Liver (tissue), 9 donors: ENCODE measurements around the gene SLC25A45. TPM values are rescaled to one million over a fixed set of nuclear protein-coding genes. Genes with fewer than 3 reads are reported as not detected.
A peak's percentile ranks its signal among the peaks of the same experiment; 100 is the strongest.

Experiments used
- DNase-seq: peaks from one replicate; pipeline ENCODE4 v3.0.0-alpha.2; 2017; ENCODE audit warnings: low spot score
- H3K27ac ChIP-seq, 2 donors: one replicate each; pipeline ENCODE4 v1.7.0; 2013; ENCODE audit warnings: inconsistent platforms in 2 of 2, low read length in 2 of 2, control low read depth in 1 of 2, low read depth in 1 of 2, mild to moderate bottlenecking in 1 of 2
- H3K27me3 ChIP-seq, 4 donors: one replicate each; pipeline versions ENCODE4 v1.6.1 to v1.7.0; 2013; ENCODE audit warnings: low read length in 3 of 4, inconsistent platforms in 1 of 4, mild to moderate bottlenecking in 1 of 4, moderate library complexity in 1 of 4; ENCODE audit not compliant: control insufficient read depth in 4 of 4, insufficient read depth in 4 of 4
- H3K36me3 ChIP-seq, 4 donors: one replicate each; pipeline versions ENCODE4 v1.6.1 to v1.7.0; 2013; ENCODE audit warnings: low read length in 3 of 4, mild to moderate bottlenecking in 3 of 4, low read depth in 1 of 4, moderate library complexity in 1 of 4; ENCODE audit not compliant: control insufficient read depth in 4 of 4, insufficient read depth in 3 of 4
- H3K4me1 ChIP-seq, 4 donors: one replicate each; pipeline versions ENCODE4 v1.6.1 to v1.7.0; 2013; ENCODE audit warnings: low read length in 3 of 4, mild to moderate bottlenecking in 3 of 4, moderate library complexity in 1 of 4; ENCODE audit not compliant: control insufficient read depth in 4 of 4, insufficient read depth in 4 of 4
- H3K4me3 ChIP-seq, 3 donors: one replicate each; pipeline versions ENCODE4 v1.6.1 to v1.7.0; 2013; ENCODE audit warnings: low read length in 3 of 3, control low read depth in 1 of 3, low read depth in 1 of 3, mild to moderate bottlenecking in 1 of 3
- H3K9ac ChIP-seq, 2 donors: one replicate each; pipeline ENCODE4 v1.7.0; 2013; ENCODE audit warnings: low read length in 2 of 2, mild to moderate bottlenecking in 2 of 2, moderate library complexity in 2 of 2, control low read depth in 1 of 2, low read depth in 1 of 2
- H3K9me3 ChIP-seq, 4 donors: one replicate each; pipeline versions ENCODE4 v1.6.1 to v1.7.0; 2013; ENCODE audit warnings: low read length in 3 of 4; ENCODE audit not compliant: control insufficient read depth in 4 of 4
- ATF3 ChIP-seq: IDR thresholded peaks from 2 replicates; pipeline ENCODE4 v1.6.1; 2016; ENCODE audit warnings: antibody characterized with exemption
- CTCF ChIP-seq: fragments of 150-350 bp; IDR thresholded peaks from 2 replicates; pipeline ENCODE4 v1.5.1; 2017; ENCODE audit warnings: improper control_type of control experiment, low read depth, low read length; ENCODE audit not compliant: missing input control
- EGR1 ChIP-seq, 2 donors: IDR thresholded peaks; 2 replicates each; pipeline ENCODE4 v1.6.1; 2016 to 2018; ENCODE audit warnings: antibody characterized with exemption in 2 of 2, low read depth in 2 of 2
- FOXA1 ChIP-seq: IDR thresholded peaks from 2 replicates; pipeline ENCODE4 v1.6.1; 2016; ENCODE audit warnings: antibody characterized with exemption
- FOXA2 ChIP-seq: IDR thresholded peaks from 2 replicates; pipeline ENCODE4 v1.6.1; 2016; ENCODE audit warnings: antibody characterized with exemption
- GABPA ChIP-seq, 2 donors: IDR thresholded peaks in 1 of 2; conservative IDR thresholded peaks in 1 of 2; 2 replicates each; pipeline ENCODE4 v1.6.1; 2016; ENCODE audit warnings: antibody characterized with exemption in 2 of 2, mild to moderate bottlenecking in 1 of 2, moderate library complexity in 1 of 2
- HNF4A ChIP-seq, 2 donors: conservative IDR thresholded peaks; 2 replicates each; pipeline ENCODE4 v1.6.1; 2016; ENCODE audit warnings: antibody characterized with exemption in 2 of 2, mild to moderate bottlenecking in 2 of 2
- HNF4G ChIP-seq: IDR thresholded peaks from 2 replicates; pipeline ENCODE4 v1.6.1; 2016; ENCODE audit warnings: antibody characterized with exemption
- JUND ChIP-seq, 2 donors: IDR thresholded peaks; 2 replicates each; pipeline ENCODE4 v1.6.1; 2016; ENCODE audit warnings: antibody characterized with exemption in 2 of 2
- MAX ChIP-seq: IDR thresholded peaks from 2 replicates; pipeline ENCODE4 v1.6.1; 2016; ENCODE audit warnings: antibody characterized with exemption
- NR2F2 ChIP-seq: IDR thresholded peaks from 2 replicates; pipeline ENCODE4 v1.6.1; 2016; ENCODE audit warnings: antibody characterized with exemption
- RAD21 ChIP-seq, 2 donors: IDR thresholded peaks; 2 replicates each; pipeline ENCODE4 v1.6.1; 2016; ENCODE audit warnings: antibody characterized with exemption in 2 of 2, mild to moderate bottlenecking in 2 of 2
- REST ChIP-seq: IDR thresholded peaks from 2 replicates; pipeline ENCODE4 v1.6.1; 2016; ENCODE audit warnings: antibody characterized with exemption, mild to moderate bottlenecking
- RXRA ChIP-seq, 2 donors: IDR thresholded peaks; 2 replicates each; pipeline ENCODE4 v1.6.1; 2017 to 2018; ENCODE audit warnings: antibody characterized with exemption in 2 of 2, mild to moderate bottlenecking in 1 of 2
- SP1 ChIP-seq: IDR thresholded peaks from 2 replicates; pipeline ENCODE4 v1.6.1; 2018; ENCODE audit warnings: antibody characterized with exemption, mild to moderate bottlenecking
- TAF1 ChIP-seq: conservative IDR thresholded peaks from 2 replicates; pipeline ENCODE4 v1.6.1; 2016; ENCODE audit warnings: antibody characterized with exemption, mild to moderate bottlenecking
- YY1 ChIP-seq: IDR thresholded peaks from 2 replicates; pipeline ENCODE4 v1.6.1; 2016; ENCODE audit warnings: antibody characterized with exemption, mild to moderate bottlenecking
- ZBTB33 ChIP-seq: IDR thresholded peaks from 2 replicates; pipeline ENCODE4 v1.6.1; 2016; ENCODE audit warnings: antibody characterized with exemption
- WGBS: extraction: QIAGEN DNeasy Blood & Tissue Kit; methylation state at CpG from one replicate; pipeline ENCODE4 v1.1.7; 2013; 5-methylcytosine and 5-hydroxymethylcytosine counted together
- polyA plus RNA-seq, 2 donors: library from polyadenylated mRNA; stranded (reverse) in 1 of 2; unstranded in 1 of 2; fragments of 200-250 nt in 1 of 2; fragments of >200 nt in 1 of 2; fragmentation: Nextera tagmentation in 1 of 2; extraction: Ambion mirVana in 1 of 2; gene quantifications; one replicate each; pipeline versions ENCODE4 v1.2.1 to v1.2.3, GENCODE V29; 2013 to 2015
- total RNA-seq, 2 donors: library from RNA; depleted of rRNA; stranded (reverse); fragments of >200 nt; gene quantifications; one replicate each; pipeline ENCODE4 v1.2.3, GENCODE V29; 2014
- donor health status: healthy.
- donor health status: healthy.
- donor health status: healthy.
- donor health status: healthy.
- donor health status: healthy.

SLC25A45 gene
- 1 to 10 TPM; 5.1 to 6.8 TPM for total RNA-seq
- 1 to 10 TPM; 4.5 to 5.6 TPM for polyA plus RNA-seq

- H3K27ac ChIP-seq: peak within 1 kb of the TSS; percentile 98 to 100
- peak within 1 kb of the TSS; percentile 48 to 89 for H3K9ac ChIP-seq
- H3K27me3 ChIP-seq: no peaks in the 10 kb centered on the region
- no peak for TF ChIP-seq GABPA (IDR thresholded peaks at IDR 0.05 in 1 of 2, conservative IDR thresholded peaks at IDR 0.05 in 1 of 2)
- peak; percentile 86 for TF ChIP-seq NR2F2
- peak; percentile 87 to 88 for TF ChIP-seq RXRA (IDR thresholded peaks at IDR 0.05)
- peak; percentile 35 for TF ChIP-seq ATF3
- TF ChIP-seq EGR1 (IDR thresholded peaks at IDR 0.05; ENCODE audit: low read depth in 2 of 2): peak; percentile 39 to 78
- peak; percentile 71 for TF ChIP-seq YY1
- peak; percentile 45 for TF ChIP-seq TAF1
- no peak for TF ChIP-seq FOXA2
- peak; percentile 91 for TF ChIP-seq MAX
- TF ChIP-seq ZBTB33: peak; percentile 11
- peak; percentile 79 for TF ChIP-seq RAD21 (IDR thresholded peaks at IDR 0.05)
- TF ChIP-seq HNF4A (conservative IDR thresholded peaks at IDR 0.05): peak; percentile 58 to 64
- peak; percentile 21 for TF ChIP-seq REST
- no peak for TF ChIP-seq FOXA1
- TF ChIP-seq SP1: peak; percentile 73
- peak; percentile 95 to 97 for TF ChIP-seq JUND (IDR thresholded peaks at IDR 0.05)
- no peak for TF ChIP-seq HNF4G
- peak; percentile 61 for TF ChIP-seq CTCF
- 1% methylated on average over 27 of the region's 27 CpGs for WGBS
- H3K4me1 ChIP-seq: peaks cover 7 to 35% (median 20%) of the 10 kb centered on the region in 4 donors
- peak; percentile 87 for DNase-seq
- no peaks in the 10 kb centered on the region for H3K9me3 ChIP-seq
- no peaks in the 10 kb centered on the region for H3K36me3 ChIP-seq
- peak within 1 kb of the TSS; percentile 36 to 71 (median 56) for H3K4me3 ChIP-seq
These were observed at the start of gene SLC25A45 for GRCh38 chr11:65382033-65382803. Gene SLC25A45 (minus strand): TSS chr11:65382646. CDS start chr11:65381951, 695 bp downstream.
